NCI-H1092 treated with DMSO at 0.1 percent for 48 hours (cell line): Measurements from ENCODE around the gene RFNG.

Experiments
- DNase-seq: peaks from one replicate; lab custom pipeline; 2025; lab: John Stamatoyannopoulos, UW

The RFNG gene

DNA sequence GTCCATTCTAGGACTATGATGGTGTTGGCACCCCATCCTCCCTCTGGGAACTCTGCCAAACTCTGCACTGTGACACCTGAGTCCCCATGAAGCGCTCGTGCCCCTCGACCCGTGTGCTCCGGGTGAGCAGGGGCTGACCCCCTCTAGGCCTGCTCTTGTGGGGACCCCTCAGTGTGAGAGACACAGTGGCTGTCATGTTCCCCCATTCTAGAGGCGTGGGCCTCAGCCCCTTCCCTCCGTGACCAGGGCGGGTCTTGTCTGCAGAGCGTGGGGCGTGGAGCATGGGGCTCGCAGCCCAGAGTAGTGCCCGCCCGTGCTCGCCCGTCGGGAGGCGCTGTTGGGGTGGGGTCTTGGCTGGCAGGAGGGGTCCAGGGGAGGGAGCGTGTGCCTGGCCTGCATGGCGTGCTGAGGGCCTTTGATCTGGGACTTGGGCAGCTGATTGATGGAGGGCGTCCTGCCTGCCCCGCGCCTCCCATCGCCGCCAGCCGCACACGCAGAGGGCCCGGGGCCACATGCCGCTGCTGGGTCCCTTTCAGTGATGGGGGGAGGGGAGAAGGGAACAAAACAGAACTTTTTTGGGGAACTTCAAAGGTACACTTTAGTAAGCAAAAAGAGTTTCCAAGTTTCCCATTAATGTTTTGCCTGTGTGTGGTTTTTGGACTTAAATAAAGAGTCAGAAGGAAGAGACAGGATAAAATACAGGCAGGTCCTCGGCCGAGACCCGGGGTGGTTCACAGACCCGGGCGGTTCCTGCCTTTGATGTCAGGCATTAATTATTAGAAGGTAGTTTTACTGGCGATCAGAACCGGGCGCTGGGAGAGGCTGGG is 51.4 kb downstream of the RFNG start:
- no peak for DNase-seq

DNA sequence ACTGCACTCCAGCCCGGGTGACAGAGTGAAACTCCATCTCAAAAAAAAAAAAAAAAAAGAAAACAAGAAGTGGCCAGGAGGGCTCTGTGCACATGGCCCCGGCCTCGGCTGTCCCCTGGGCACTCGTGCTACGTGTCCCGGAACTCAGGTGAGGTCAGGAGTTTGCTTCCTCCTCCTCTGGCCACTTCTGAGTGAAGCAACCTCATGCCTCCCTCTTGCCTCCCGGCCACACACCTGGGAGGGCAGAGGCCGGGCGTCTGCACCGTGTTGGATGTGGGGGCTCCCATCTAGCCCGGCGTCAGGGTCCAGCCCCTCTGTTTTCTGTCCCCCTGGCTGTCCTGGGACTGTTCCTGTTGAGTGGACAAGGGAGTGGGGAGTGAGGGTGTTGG is 52.0 kb downstream of the RFNG start:
- DNase-seq, result no peak

GRCh38 chr17:81998691-81999438 is 52.7 kb downstream of the RFNG start:
- no peak for DNase-seq

DNA sequence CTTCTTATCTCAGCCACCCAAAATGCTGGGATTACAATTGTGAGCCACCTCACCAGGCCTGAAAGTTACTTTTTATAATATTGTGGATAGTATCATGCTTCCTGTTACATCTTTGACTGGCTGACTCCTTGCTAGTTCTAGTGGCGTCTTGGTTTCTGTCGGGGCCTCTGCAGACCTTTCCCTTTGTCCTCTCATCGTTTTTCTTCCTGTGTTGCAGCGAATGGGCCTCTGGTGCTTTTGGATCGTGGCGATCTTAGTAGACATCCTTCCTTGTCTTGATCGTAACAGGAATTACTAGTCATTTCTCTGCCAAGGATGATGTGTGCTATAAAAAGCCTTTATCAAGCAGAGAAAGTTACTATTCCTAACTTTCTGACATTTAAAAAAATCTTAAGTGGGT is 53.4 kb downstream of the RFNG start:
- no peak for DNase-seq
